K562 (cell line): ENCODE results near the gene PDGFD. TPM values are rescaled to one million over a fixed set of nuclear protein-coding genes. Genes with fewer than 3 reads are reported as not detected.

ENCODE experiments used
- ATAC-seq: fragments of 200-7000 bp; cut with Tn5 transposase; 3 replicates; pipeline ENCODE4 v1.9.1; 2020; ENCODE audit warnings: moderate library complexity
- BruUV-seq: library from RNA; stranded (reverse); fragments of 400-500 nt; replicated peaks from 2 replicates; lab custom pipeline; 2021; lab: Mats Ljungman, UMichigan
- CTCF ChIA-PET: fragments of 300-600 bp; formaldehyde crosslinking; extraction: SDS; loops from one replicate; lab custom pipeline; 2021; ENCODE audit warnings: low intra/inter-chr PET ratio; lab: Yijun Ruan, JAX
- POLR2A ChIA-PET: fragments of 300-600, 350-650 bp; sonication (Branson Sonifier 250); formaldehyde crosslinking; extraction: SDS; loops from one replicate; lab custom pipeline; 2021; ENCODE audit warnings: antibody characterized with exemption, inconsistent platforms; lab: Yijun Ruan, JAX
- DNase-seq, 4 experiments: peaks; one replicate each; pipeline versions ENCODE4 v3.0.0 to v3.0.0-alpha.2; 2011 to 2018; ENCODE audit warnings: low spot score in 3 of 4, mixed read lengths in 3 of 4; ENCODE audit errors: extremely low read depth in 1 of 4
- FAIRE-seq: peaks from 2 replicates; lab custom pipeline; 2011; peaks lifted over from hg19 to GRCh38; lab: Jason Lieb, UNC
- H2AFZ ChIP-seq: 2 replicates; pipeline ENCODE4 v1.6.0; 2011; ENCODE audit warnings: low read depth, low read length, control low read depth, inconsistent platforms
- H3K27ac ChIP-seq: fragments of 200-600 bp; 3 replicates; pipeline ENCODE4 v1.8.0; 2011; ENCODE audit warnings: low read depth, mild to moderate bottlenecking, control low read depth, inconsistent platforms, low read length, moderate library complexity, mixed read lengths; ENCODE audit errors: extremely low read depth
- H3K27me3 ChIP-seq, 2 experiments: fragments of 300-600 bp in 1 of 2; 2 replicates in 1 of 2; 3 replicates in 1 of 2; pipeline versions ENCODE4 v1.6.0 to v1.8.0; 2011; ENCODE audit warnings: inconsistent platforms in 2 of 2, low read length in 2 of 2, mild to moderate bottlenecking in 1 of 2, mixed read lengths in 1 of 2, moderate library complexity in 1 of 2; ENCODE audit not compliant: control insufficient read depth in 2 of 2, insufficient read depth in 2 of 2
- H3K36me3 ChIP-seq: fragments of 300-600 bp; 3 replicates; pipeline ENCODE4 v1.8.0; 2011; ENCODE audit warnings: mild to moderate bottlenecking, low read length, inconsistent platforms; ENCODE audit not compliant: control insufficient read depth, insufficient read depth
- H3K4me1 ChIP-seq, 2 experiments: fragments of 200-600 bp in 1 of 2; replicated peaks in 1 of 2; 2 replicates in 1 of 2; 3 replicates in 1 of 2; pipeline versions ENCODE4 v1.5.1 to v1.8.0; 2011; ENCODE audit warnings: inconsistent platforms in 2 of 2, low read length in 2 of 2, mild to moderate bottlenecking in 1 of 2, mixed read lengths in 1 of 2, moderate library complexity in 1 of 2; ENCODE audit not compliant: control insufficient read depth in 2 of 2, insufficient read depth in 2 of 2
- H3K4me2 ChIP-seq: 2 replicates; pipeline ENCODE4 v1.6.1; 2011; ENCODE audit warnings: low read length, control low read depth, inconsistent platforms, mixed read lengths; ENCODE audit not compliant: insufficient read depth
- H3K4me3 ChIP-seq: fragments of 200-600 bp; sonication (generic), shearing (Covaris generic); 2 replicates; pipeline ENCODE4 v1.5.1; 2016; ENCODE audit warnings: control low read depth, inconsistent platforms
- H3K79me2 ChIP-seq: fragments of 200-600 bp; 3 replicates; pipeline ENCODE4 v1.8.0; 2011; ENCODE audit warnings: low read length, inconsistent platforms; ENCODE audit not compliant: control insufficient read depth, insufficient read depth
- H3K9ac ChIP-seq, 2 experiments: 2 replicates each; pipeline versions ENCODE4 v1.6.0 to v1.6.1; 2011; ENCODE audit warnings: low read depth in 2 of 2, low read length in 2 of 2, control low read depth in 1 of 2, inconsistent platforms in 1 of 2, mild to moderate bottlenecking in 1 of 2, mixed read lengths in 1 of 2; ENCODE audit not compliant: insufficient read depth in 1 of 2
- H3K9me1 ChIP-seq: one replicate; pipeline ENCODE4 v1.6.0; 2011; ENCODE audit warnings: inconsistent platforms, mild to moderate bottlenecking, low read length, moderate library complexity; ENCODE audit not compliant: control insufficient read depth, insufficient read depth
- H3K9me3 ChIP-seq: replicated peaks from 2 replicates; pipeline ENCODE4 v1.5.1; 2011; ENCODE audit warnings: low read depth, low read length, inconsistent platforms; ENCODE audit not compliant: control insufficient read depth, insufficient read depth
- H4K20me1 ChIP-seq: replicated peaks from 2 replicates; pipeline ENCODE4 v1.6.1; 2011; ENCODE audit warnings: low read length, inconsistent platforms, mixed read lengths; ENCODE audit not compliant: control insufficient read depth, insufficient read depth
- CEBPG ChIP-seq, 3 experiments: fragments of 200-800 bp in 1 of 3; sonication (Bioruptor generic) in 1 of 3; sonication (generic) in 1 of 3; formaldehyde crosslinking in 1 of 3; IDR thresholded peaks in 2 of 3; conservative IDR thresholded peaks in 1 of 3; 2 replicates each; pipeline versions ENCODE4 v1.6.1 to v1.8.0; 2016 to 2022; ENCODE audit warnings: missing compliant biosample characterization in 2 of 3, missing genetic modification characterization in 2 of 3, mild to moderate bottlenecking in 1 of 3, missing genetic modification reagents in 1 of 3
- CTBP1 ChIP-seq: fragments of 450-650 bp; IDR thresholded peaks from 2 replicates; pipeline ENCODE4 v1.6.1; 2016; ENCODE audit warnings: borderline replicate concordance
- RCOR1 ChIP-seq, 2 experiments: IDR thresholded peaks; 2 replicates each; pipeline ENCODE4 v1.6.1; 2012; ENCODE audit warnings: low read depth in 2 of 2, low read length in 2 of 2, borderline replicate concordance in 1 of 2, improper control_type of control experiment in 1 of 2
- SLC30A9 ChIP-seq: fragments of 250-450 bp; sonication (Bioruptor Pico); IDR thresholded peaks from 2 replicates; pipeline ENCODE4 v1.8.0; 2022; ENCODE audit warnings: mild to moderate bottlenecking, moderate library complexity
- SREBF1 ChIP-seq: fragments of 150-350 bp; IDR thresholded peaks from 2 replicates; pipeline ENCODE4 v1.6.1; 2014; ENCODE audit warnings: antibody characterized with exemption, low read depth, low read length, borderline replicate concordance
- TEAD2 ChIP-seq: fragments of 450-650 bp; IDR thresholded peaks from 2 replicates; pipeline ENCODE4 v1.6.1; 2016; ENCODE audit warnings: missing genetic modification characterization, control low read depth, missing compliant biosample characterization
- ZNF133 ChIP-seq: fragments of 250-450 bp; sonication (Bioruptor Pico); IDR thresholded peaks from 2 replicates; pipeline ENCODE4 v1.4.0; 2020; ENCODE audit warnings: mild to moderate bottlenecking
- ZNF444 ChIP-seq: fragments of 250-450 bp; sonication (Bioruptor Pico); IDR thresholded peaks from 2 replicates; pipeline ENCODE4 v1.4.0; 2020; ENCODE audit warnings: mild to moderate bottlenecking, moderate library complexity
- WGBS: fragments of 100-300 bp; shearing (Covaris generic); methylation state at CpG from one replicate; pipeline ENCODE4 v1.1.6; 2016; ENCODE audit warnings: low coverage, mixed read lengths; ENCODE audit not compliant: insufficient coverage; ENCODE audit errors: missing lambda C conversion rate; 5-methylcytosine and 5-hydroxymethylcytosine counted together
- in situ Hi-C: fragments of 300-500 bp; cut with MboI; formaldehyde crosslinking; loops from 4 replicates; pipeline ENCODE4 v1.15.0; 2018; ENCODE audit warnings: inconsistent platforms, mixed read lengths
- intact Hi-C: fragments of 100-400 bp; cut with micrococcal nuclease; formaldehyde crosslinking; loops from 2 replicates; pipeline ENCODE4 v1.14.2; 2022
- polyA plus RNA-seq, 8 experiments: library from polyadenylated mRNA; depleted of rRNA in 4 of 8; stranded (reverse) in 5 of 8; unstranded in 3 of 8; fragments of >200 nt; fragmentation: Nextera tagmentation in 2 of 8; fragmentation: Illumina TruSeq in 1 of 8; extraction: Ambion mirVana in 2 of 8; extraction: Trizol in 1 of 8; gene quantifications; 2 replicates each; pipeline versions ENCODE4 v1.2.1 to v1.2.3, GENCODE V29; 2011 to 2014; ENCODE audit warnings: inconsistent platforms in 1 of 8, missing spikeins in 1 of 8
- total RNA-seq, 7 experiments: library from RNA; depleted of rRNA in 6 of 7; stranded (reverse); fragments of >200 nt in 6 of 7; fragmentation: Illumina TruSeq in 2 of 7; extraction: Trizol in 2 of 7; gene quantifications; 2 replicates each; pipeline versions ENCODE4 v1.2.1 to v1.2.3, GENCODE V29; 2011 to 2021; ENCODE audit warnings: low replicate concordance in 1 of 7
- TF ChIP-seq, protein P1 (sequence below): sonication (generic); formaldehyde crosslinking; IDR thresholded peaks from 2 replicates; pipeline ENCODE4 v1.8.0; 2022; ENCODE audit warnings: missing genetic modification reagents, mild to moderate bottlenecking, borderline replicate concordance
- TF ChIP-seq, protein P2 (sequence below): fragments of 450-650 bp; formaldehyde crosslinking; IDR thresholded peaks from 2 replicates; pipeline ENCODE4 v1.4.0; 2020; ENCODE audit warnings: mild to moderate bottlenecking, moderate library complexity
- TF ChIP-seq, protein P3 (sequence below): sonication (generic); formaldehyde crosslinking; IDR thresholded peaks from 2 replicates; pipeline ENCODE4 v1.8.0; 2022; ENCODE audit warnings: mild to moderate bottlenecking, missing genetic modification reagents
- TF ChIP-seq, protein P4 (sequence below): fragments of 200-400 bp; formaldehyde crosslinking; IDR thresholded peaks from 2 replicates; pipeline ENCODE4 v1.6.1; 2017; ENCODE audit warnings: mild to moderate bottlenecking, low read depth, low read length, moderate library complexity
- TF ChIP-seq, protein P5 (sequence below): fragments of 450-650 bp; IDR thresholded peaks from 2 replicates; pipeline ENCODE4 v1.6.1; 2016; ENCODE audit warnings: low read depth, mild to moderate bottlenecking, moderate library complexity

Gene PDGFD
- total and polyA plus RNA-seq, 9 of the 15 experiments (the other 6 are each of a cell fraction or from before 2014, with no cell fraction given), result 0.11 TPM; not detected in 8

DNA sequence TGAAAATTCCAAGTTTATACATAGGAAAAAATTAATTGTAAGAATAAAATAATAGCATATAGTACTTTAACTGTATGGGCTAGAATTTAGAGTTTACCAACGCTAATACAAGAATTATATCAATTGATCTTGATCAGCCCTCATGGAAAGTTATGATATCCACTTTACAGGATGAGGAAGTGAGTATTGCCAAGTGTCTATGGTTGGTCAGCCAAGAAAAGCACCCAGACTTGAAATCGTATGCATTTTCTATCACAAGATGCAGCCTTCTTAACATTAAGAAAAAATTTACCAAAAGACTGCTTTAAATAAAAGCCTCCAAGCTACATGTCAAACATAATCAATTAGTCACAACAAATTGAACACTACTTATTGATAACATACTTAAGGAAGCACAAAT, 74.5 kb downstream of the PDGFD start (continued):
- TF ChIP-seq CEBPG (CRISPR knock-in tag; IDR thresholded peaks at IDR 0.05) (no peak), CEBPG (tag; conservative IDR thresholded peaks at IDR 0.05 in 1 of 2, IDR thresholded peaks at IDR 0.05 in 1 of 2) (no peak)
- TF ChIP-seq, protein P1, sequence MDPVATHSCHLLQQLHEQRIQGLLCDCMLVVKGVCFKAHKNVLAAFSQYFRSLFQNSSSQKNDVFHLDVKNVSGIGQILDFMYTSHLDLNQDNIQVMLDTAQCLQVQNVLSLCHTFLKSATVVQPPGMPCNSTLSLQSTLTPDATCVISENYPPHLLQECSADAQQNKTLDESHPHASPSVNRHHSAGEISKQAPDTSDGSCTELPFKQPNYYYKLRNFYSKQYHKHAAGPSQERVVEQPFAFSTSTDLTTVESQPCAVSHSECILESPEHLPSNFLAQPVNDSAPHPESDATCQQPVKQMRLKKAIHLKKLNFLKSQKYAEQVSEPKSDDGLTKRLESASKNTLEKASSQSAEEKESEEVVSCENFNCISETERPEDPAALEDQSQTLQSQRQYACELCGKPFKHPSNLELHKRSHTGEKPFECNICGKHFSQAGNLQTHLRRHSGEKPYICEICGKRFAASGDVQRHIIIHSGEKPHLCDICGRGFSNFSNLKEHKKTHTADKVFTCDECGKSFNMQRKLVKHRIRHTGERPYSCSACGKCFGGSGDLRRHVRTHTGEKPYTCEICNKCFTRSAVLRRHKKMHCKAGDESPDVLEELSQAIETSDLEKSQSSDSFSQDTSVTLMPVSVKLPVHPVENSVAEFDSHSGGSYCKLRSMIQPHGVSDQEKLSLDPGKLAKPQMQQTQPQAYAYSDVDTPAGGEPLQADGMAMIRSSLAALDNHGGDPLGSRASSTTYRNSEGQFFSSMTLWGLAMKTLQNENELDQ (CRISPR knock-in tag), result no peak

DNA sequence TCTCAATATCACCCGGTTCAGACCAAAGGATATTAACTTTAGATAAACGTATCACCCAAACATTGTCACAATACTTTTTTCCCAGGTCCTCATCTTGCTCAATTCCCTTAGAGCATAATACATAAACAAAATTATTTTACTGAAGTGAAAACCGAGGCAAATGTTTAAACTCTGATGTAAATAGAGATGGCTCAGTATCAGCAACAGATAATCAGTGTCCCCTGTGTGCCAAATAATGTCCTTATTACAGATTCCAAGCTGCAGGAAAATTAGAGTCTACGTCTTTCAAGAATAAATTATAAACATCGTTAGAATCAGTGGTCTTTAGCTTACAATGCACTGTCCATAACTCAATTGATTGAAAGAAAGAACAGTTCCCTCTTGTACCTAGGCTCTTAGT, 77.3 kb downstream of the PDGFD start:
- POLR2A ChIA-PET, result no interaction called here
- DNase-seq, result no peak
- TF ChIP-seq ZNF444 (CRISPR knock-in tag) (no peak), ZNF133 (no peak), TEAD2 (tag) (no peak), CTBP1 (no peak), SLC30A9 (CRISPR knock-in tag) (no peak), RCOR1 (IDR thresholded peaks at IDR 0.05; ENCODE audit: borderline replicate concordance in 1 of 2, low read depth in 2 of 2, low read length in 2 of 2) (no peak), SREBF1 (no peak)
- TF ChIP-seq, protein P2, sequence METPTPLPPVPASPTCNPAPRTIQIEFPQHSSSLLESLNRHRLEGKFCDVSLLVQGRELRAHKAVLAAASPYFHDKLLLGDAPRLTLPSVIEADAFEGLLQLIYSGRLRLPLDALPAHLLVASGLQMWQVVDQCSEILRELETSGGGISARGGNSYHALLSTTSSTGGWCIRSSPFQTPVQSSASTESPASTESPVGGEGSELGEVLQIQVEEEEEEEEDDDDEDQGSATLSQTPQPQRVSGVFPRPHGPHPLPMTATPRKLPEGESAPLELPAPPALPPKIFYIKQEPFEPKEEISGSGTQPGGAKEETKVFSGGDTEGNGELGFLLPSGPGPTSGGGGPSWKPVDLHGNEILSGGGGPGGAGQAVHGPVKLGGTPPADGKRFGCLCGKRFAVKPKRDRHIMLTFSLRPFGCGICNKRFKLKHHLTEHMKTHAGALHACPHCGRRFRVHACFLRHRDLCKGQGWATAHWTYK (CRISPR knock-in tag), result no peak
- TF ChIP-seq, protein P3, sequence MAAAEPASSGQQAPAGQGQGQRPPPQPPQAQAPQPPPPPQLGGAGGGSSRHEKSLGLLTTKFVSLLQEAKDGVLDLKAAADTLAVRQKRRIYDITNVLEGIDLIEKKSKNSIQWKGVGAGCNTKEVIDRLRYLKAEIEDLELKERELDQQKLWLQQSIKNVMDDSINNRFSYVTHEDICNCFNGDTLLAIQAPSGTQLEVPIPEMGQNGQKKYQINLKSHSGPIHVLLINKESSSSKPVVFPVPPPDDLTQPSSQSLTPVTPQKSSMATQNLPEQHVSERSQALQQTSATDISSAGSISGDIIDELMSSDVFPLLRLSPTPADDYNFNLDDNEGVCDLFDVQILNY, result no peak
- TF ChIP-seq, protein P4, sequence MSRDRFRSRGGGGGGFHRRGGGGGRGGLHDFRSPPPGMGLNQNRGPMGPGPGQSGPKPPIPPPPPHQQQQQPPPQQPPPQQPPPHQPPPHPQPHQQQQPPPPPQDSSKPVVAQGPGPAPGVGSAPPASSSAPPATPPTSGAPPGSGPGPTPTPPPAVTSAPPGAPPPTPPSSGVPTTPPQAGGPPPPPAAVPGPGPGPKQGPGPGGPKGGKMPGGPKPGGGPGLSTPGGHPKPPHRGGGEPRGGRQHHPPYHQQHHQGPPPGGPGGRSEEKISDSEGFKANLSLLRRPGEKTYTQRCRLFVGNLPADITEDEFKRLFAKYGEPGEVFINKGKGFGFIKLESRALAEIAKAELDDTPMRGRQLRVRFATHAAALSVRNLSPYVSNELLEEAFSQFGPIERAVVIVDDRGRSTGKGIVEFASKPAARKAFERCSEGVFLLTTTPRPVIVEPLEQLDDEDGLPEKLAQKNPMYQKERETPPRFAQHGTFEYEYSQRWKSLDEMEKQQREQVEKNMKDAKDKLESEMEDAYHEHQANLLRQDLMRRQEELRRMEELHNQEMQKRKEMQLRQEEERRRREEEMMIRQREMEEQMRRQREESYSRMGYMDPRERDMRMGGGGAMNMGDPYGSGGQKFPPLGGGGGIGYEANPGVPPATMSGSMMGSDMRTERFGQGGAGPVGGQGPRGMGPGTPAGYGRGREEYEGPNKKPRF, result no peak
- TF ChIP-seq, protein P5, sequence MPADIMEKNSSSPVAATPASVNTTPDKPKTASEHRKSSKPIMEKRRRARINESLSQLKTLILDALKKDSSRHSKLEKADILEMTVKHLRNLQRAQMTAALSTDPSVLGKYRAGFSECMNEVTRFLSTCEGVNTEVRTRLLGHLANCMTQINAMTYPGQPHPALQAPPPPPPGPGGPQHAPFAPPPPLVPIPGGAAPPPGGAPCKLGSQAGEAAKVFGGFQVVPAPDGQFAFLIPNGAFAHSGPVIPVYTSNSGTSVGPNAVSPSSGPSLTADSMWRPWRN, result no peak

More for the DNA sequence above, 77.3 kb downstream of the PDGFD start:
- 0% methylated on average over 5 of the region's 5 CpGs for WGBS
- H3K4me3 ChIP-seq, result no peak overlapping the region
- H3K27me3 ChIP-seq, result no peaks in the 10 kb centered on the region
- H3K9ac ChIP-seq, result no peak overlapping the region
- in situ Hi-C loops (no loop called here), intact Hi-C loops (no loop called here)
- H2AFZ ChIP-seq, result no peak overlapping the region
- CTCF ChIA-PET, result no interaction called here
- no peak overlapping the region for H3K27ac ChIP-seq
- 0 out of 2 replicates have a peak, but pooled peaks cover 3% of the 10 kb centered on the region for H3K9me3 ChIP-seq
- no peaks in the 10 kb centered on the region for H3K79me2 ChIP-seq
- BruUV-seq, result no TSS peak
- H4K20me1 ChIP-seq, result no peaks in the 10 kb centered on the region
- ATAC-seq (no peak), FAIRE-seq (no peak)
- no peaks in the 10 kb centered on the region for H3K9me1 ChIP-seq
- H3K4me1 ChIP-seq, result no peaks in the 10 kb centered on the region
- no peaks in the 10 kb centered on the region for H3K36me3 ChIP-seq
- no peak overlapping the region for H3K4me2 ChIP-seq
